ENCODE measurements around the gene SLC30A2.
"Not testable (repeated sequence)": the region's sequence is repeated elsewhere in the genome, so short reads cannot be mapped to it uniquely, and the experiment has no call there.

The SLC30A2 gene

GRCh38 chr1:26045722-26046245 lies at the start of gene SLC30A2:
SLC30A2 (minus strand) TSS chr1:26046118; CDS start chr1:26045896, 222 bp downstream.
- no peak for DNase-seq

GRCh38 chr1:26094677-26095383 lies 48.9 kb upstream of the SLC30A2 start:
- DNase-seq = no peak

GRCh38 chr1:26094076-26094669 lies 48.3 kb upstream of the SLC30A2 start:
- DNase-seq = no peak

GRCh38 chr1:26093569-26093968 lies 47.7 kb upstream of the SLC30A2 start:
- DNase-seq = not testable (repeated sequence)

DNA sequence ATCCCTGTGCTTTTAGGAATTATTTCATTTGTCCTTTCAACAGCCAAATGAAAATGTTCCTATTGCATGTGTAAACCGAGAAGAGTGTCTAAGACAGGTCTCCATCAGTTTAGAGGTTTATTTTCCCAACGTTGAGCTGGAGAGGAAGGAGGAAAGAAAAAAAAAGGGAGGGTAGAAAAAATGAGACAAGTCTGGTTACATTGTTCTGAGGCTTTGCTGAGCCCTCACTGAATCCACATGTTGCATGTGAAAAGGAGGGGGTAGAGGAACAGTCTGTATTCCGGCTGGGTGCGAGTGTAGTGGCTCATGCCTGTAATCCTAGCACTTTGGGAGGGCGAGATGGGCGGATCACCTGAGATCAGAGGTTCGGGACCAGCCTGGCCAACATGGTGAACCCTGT lies 46.5 kb upstream of the SLC30A2 start:
- no peak for DNase-seq

DNA sequence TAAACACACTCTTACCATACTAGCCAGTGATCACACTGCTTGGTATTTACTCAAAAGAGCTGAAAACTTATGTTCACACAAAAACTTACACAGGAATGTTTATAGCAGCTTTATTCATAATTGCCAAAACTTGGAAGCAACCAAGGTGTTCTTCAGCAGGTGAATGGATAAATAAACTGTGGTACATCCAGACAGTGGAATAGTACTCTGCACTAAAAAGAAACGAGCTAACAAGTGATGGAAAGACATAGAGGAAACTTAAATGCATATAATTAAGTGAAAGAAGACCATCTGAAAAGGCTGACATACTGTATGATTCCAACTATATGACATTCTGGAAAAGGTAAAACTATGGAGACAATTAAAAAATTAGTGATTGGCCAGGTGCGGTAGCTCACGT lies 45.0 kb upstream of the SLC30A2 start:
- DNase-seq = no peak

- DNase-seq = no peak
Observed at GRCh38 chr1:26089125-26089524, 43.2 kb upstream of the SLC30A2 start.

DNA sequence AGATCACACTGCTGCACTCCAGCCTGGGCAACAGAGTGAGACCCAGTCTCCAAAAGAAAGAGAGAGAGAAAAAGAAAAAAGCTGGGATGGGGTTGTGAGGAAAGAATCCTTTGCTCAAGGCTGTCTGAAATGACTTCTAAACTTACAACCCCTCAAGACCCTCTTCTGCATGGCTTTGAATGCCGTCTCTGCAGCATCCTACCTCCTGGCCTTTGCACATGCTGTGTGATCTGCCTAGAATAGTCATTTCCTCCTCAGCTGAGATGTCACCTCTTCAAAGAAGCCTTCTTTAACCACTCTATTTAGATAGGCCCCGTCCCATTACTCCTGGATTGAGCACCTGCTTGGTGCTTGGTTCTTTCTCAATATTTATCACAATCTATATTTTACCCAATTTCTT lies 38.9 kb upstream of the SLC30A2 start:
- DNase-seq = no peak

- no peak for DNase-seq
Observed at GRCh38 chr1:26084091-26084561, 38.2 kb upstream of the SLC30A2 start.

DNA sequence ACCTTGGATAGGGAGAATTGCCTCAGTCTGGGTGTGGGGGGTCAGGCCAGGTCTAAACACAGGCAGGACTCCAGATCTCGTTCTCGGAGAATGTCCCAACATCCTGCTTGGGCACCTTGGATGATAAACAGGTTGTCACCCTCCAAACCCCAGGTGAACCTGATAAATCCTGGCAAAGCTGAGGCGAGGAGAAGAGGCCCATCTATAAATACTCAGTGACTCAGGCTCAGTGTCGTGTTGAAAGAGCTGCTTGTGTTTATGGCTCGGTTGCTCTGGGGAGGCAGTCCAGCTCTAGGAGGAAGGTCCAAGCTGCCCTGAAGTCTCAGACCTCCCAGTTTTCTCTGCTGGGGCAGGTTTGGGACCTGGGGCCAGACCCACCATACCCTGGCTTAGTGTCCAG lies 37.3 kb upstream of the SLC30A2 start:
- no peak for DNase-seq

DNA sequence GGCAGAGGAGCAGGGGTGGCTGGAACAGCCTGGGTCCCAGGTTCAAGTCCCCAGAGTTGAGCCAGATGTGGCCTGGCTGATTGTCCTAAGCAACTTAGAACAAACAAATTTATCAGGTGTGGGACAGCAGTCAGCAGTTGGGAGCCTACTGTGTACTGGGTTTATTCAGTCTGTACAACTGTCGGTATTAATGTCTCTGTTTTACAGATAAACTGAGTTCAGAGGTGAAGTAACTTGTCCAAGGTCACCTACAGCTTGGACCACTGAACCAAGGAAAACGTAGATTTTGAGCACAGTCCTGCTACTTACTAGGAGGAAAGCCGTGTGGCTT lies 36.1 kb upstream of the SLC30A2 start:
- DNase-seq = no peak

DNA sequence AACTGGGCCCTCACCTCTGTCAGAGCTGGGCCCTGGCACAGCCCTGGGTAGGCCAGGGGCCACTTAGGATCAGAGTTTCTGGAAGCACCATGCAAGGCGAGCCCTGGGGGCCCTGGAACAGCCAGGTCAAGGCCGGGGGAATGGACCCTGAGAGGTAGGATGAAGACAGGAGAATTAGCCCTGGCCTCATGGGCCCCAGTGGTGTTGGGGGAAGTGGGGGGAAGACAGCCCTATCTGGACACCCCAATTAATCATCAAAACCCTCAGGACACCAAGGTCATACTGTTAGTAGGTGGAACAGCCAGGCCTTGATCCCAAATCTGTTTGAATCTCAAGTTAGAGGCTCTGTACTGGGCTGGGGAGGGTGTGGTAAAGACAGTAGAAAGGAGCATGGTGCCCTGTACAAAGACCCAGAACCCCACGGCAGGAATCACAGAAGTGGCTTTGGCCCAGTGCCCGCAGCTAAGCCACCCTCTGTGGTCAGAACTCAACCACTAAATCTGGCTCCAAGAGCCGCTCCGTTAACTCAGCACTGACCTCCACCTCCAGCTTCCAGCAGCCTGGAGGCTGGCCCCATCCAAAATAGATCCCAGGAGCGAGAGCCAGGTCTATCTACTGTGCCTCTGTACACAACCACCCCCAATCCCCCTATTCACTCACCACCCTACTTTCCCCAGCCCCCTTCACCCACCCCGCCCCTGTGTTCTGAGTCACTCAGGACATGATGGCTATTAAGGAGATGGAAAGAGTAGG lies 35.5 kb upstream of the SLC30A2 start:
- DNase-seq = no peak

DNA sequence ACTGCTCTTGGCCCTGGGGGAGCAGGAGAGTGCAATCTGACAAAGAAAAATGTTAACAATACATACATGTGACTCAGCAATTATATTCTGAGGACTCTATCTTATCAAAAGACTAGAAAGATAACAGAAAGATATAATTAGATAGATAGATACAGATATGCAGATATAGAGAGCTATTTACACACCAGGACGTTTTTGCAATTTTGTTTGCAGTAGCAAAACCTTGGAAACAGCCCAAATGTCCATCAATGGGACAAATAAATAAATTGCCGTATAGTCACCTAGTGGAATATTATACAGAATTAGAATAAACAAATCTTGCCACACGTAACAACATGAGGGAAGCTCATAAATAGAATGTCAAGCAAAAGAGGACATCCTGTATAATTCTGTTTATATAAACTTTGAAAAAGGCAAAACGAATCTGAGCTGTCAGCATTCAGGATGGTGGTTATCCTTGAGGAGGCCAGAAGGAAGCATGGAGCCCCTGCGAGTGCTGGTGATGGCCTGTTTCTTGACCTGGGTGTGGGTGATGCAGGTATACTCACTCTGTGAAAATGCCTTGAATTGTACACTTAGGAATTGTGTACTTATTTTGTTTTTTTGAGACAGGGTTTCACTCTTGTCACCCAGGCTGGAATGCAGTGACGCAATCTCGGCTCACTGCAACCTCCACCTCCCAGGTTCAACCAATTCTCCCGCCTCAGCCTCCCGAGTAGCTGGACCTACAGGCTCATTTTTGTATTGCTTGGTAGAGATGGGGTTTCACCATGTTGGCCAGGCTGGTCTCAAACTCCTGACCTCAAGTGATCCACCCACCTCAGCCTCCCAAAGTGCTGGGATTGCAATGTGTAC lies 34.3 kb upstream of the SLC30A2 start:
- no peak for DNase-seq

DNA sequence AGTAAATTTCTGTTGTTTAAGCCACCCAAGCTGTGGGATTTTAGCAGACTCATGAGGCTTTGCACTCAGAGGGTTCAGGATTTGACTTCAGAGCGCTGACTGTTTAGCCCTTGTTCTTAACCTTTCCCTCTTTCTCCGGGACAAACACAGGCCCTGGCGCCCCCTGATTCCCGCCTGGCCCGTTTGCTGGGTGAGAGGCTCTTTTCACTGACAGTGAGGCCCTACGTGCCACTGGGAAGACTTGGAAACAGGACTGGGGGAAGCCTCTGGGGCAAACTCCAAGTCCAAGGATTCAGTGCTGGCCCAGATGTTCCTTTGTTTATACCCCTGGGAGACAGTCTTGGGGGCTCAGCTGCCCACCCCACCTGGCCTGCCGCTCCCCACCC lies 33.3 kb upstream of the SLC30A2 start:
- no peak for DNase-seq

DNA sequence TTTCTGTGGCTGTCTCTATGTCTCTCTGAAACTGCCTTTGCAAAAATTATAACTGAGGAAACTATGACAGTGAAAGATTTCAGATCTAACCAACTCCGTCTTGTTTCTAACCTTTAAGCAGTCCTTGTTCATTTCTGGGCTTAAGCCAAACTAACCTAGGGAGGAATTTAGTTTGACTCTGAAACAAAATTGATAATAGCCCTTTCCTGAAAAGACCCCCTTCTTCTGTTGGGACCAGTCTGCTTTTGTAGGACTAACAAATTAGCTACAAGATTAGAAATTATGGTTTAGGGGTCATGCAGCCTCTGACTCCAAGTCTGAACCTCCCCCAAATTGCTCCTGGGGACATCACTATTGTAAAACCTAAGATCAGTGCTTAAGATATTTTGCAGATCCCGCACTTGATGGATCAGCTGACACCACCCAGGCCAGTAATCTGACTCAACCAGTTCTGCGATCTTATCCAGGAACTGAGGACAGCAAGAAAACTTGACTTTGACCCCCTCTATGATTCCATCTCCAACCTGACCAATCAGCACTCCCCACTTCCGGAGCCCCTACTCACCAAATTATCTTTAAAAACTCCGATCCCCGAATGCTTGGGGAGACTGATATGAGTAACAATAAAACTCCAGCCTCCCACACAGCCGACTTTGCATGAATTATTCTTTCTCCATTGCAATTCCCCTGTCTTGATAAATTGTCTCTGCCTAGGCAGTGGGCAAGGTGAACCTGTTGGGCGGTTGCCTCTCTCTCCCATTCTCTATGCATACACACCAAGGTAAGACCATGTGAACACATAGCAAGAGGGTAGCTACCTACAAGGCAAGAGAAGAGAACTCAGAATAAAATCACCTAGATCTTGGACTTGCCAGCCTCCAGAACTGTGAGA lies 32.6 kb upstream of the SLC30A2 start:
- no peak for DNase-seq

GRCh38 chr1:26077524-26077923 lies 31.6 kb upstream of the SLC30A2 start:
- no peak for DNase-seq

DNA sequence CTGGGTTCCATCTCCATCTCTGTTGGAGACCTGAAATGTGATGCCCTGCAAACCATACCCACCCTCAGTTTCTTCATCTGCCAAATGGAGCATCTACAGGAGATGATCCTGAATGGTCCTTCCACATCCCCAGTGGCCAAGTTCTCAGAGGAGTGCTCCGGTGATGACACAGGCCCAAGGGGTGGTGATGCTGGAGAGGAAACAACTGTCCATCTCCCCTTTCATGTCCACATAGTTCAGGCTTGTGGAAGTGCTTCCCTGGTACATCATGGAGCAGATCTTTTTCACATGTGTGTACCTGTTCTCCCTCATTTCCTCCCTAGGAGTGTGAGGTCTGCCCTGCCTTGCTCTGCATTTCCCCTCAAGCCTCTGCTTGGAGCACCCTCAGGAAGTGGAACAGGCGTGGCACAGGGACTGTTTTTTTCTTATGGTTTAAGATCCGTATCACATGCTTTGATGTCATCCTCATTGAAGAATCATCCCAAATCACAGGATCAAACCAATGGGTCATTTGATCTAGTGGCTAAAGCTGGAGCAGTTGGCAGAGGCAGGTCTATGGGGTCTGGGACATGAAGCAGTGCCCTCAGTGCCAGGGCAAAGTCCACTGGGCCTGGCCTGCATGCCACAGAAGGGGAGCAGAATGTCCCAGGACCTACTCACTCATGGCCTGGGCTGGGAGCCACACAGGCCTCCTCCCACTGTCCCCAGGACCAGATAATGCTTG lies 29.7 kb upstream of the SLC30A2 start:
- no peak for DNase-seq

DNA sequence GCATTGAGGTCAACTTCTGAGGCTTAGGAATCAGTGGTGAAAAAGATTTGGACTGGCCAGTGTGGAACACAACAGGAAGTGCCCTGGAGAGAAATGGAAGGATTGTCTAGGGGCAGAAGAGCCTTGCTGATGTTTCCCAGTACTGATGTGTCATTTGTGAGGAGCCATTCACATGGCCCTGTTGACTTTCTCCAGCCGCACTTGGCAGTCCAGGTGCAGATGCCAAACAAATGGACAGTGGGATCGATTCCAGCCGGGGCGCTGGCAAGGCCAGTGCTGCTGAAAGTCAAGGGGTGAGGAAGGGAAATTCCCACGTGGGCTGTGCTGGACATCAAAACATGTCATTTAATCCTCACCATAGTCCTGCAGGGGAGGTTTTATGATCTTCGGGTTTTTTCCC lies 26.4 kb upstream of the SLC30A2 start:
- DNase-seq = no peak

DNA sequence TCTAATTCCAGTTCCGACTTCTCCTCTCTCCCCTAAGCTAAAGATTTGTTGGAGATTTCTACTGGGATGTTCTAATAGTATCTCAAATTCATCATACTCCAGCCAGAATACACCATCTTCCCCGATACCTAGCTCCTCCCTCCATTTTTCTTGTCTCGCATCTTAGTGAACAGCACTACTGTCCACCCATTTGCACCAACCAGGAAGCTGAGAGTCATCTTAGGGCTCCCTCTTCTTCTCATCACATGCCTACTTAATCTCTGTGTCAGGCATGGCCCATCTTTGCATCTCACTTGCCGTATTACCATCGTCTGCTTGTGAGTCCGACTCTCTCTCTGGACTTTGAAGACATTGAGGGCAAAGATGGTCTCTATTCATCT lies 25.0 kb upstream of the SLC30A2 start:
- no peak for DNase-seq

- DNase-seq = no peak
Observed at GRCh38 chr1:26070296-26070962, 24.5 kb upstream of the SLC30A2 start.

DNA sequence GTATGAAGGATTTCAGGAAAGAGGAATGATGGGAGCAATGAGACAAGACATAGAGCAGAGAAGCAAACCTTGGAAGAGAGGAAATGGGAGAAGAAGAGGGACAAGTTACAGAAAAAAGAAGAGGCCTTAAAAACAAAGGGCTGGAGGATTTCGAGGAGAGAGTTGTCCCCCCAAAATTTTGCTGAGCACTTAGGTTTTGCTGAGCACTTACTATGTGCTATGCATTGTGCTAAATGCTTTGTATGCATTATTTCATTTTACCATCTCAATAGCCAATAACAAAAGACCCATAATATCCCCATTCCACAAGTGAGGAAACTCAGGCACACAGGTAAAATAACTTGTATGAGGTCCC lies 24.0 kb upstream of the SLC30A2 start:
- no peak for DNase-seq

All from GOT3 (cell line).